Kasumi-1 (cell line): ENCODE data around the gene SLC1A1.
A peak's percentile ranks its signal among the peaks of the same experiment; 100 is the strongest.

Experiments used
- DNase-seq, 2 experiments: peaks; one replicate each; lab custom pipeline; 2025; lab: John Stamatoyannopoulos, UW

Gene SLC1A1

DNA sequence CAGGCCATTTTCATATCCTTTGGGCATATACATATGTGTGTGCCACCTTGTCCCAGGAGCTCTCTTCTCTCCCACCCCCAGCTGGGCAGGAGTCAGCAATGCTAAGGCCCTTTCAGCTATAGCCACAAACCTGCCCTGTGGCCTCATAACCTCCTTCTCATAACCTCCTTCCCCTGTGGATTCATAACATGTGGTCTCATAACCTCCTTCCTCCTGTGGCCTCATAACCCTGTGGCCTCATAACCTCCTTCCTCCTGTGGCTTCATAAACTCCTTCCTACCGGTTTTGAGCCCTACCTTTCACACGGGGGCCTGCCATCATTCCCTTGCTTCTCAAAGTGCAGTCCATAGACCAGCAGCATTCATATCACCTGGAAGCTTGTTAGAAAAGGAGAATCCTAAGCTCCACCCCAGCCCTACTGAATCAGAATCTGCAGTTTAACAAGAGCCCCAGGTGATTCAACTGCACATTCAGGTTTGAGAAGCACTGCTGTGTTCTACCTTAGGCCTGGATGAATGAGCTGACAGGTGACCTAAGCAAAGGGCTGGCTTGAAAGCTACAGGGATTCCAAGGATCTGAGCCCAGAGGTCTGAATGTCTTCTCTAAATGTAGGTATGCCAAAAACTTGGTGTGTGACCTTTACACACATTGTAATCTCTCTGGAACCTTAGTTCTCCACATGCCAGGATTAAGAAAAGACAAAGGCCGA lies 129.9 kb downstream of the SLC1A1 start:
- peak; percentile 14 to 17 for DNase-seq

GRCh38 chr9:4620881-4621555 lies 130.8 kb downstream of the SLC1A1 start:
- no peak for DNase-seq

GRCh38 chr9:4622016-4622415 lies 131.7 kb downstream of the SLC1A1 start:
- no peak for DNase-seq

GRCh38 chr9:4630836-4631235 lies 140.6 kb downstream of the SLC1A1 start:
- DNase-seq: no peak
